NCI-H460 (cell line): ENCODE data around the gene MTHFR. TPM values are rescaled to one million over a fixed set of nuclear protein-coding genes. Genes with fewer than 3 reads are reported as not detected.
A peak's percentile ranks its signal among the peaks of the same experiment; 100 is the strongest.

ENCODE experiments used
- DNase-seq: peaks from one replicate; pipeline ENCODE4 v3.0.0-alpha.2; 2016; ENCODE audit warnings: low read depth; ENCODE audit errors: extremely low read depth
- total RNA-seq: library from RNA; depleted of rRNA; stranded (reverse); fragments of >200 nt; shearing (Covaris generic); gene quantifications from 2 replicates; pipeline ENCODE4 v1.2.3, GENCODE V29; 2014

MTHFR gene
- total RNA-seq, 1 experiment from 2014 or later, result 5.2 TPM

- no peak for DNase-seq
Measured at GRCh38 chr1:11783556-11783955, 22.2 kb downstream of the MTHFR start.

DNA sequence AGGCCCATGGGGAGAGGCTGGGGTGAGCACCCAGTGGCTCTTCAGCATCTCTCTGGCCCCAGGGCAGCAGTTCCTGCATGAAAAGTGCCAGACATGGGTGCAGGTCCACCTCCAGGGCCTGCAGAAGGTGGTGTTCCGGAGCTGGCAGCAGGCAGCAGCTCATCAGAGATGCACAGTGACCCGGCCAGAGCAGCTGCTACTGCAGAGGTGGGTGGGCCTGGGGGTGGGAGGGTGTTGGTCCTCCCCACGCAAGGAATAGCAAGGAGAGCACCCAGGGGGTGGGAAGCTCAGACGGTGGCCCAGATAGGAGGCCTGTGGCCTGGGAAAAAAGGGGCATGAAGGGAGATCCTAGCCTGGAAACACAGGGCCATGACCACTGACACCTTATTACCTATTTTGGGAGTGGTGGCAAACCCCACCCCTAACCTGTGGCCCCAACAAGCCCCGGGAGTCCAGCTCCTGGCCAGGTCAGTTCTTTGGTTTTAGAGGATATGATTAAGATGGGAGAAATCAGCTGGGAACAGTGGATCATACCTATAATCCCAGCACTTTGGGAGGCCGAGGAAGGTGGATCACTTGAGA lies 23.5 kb downstream of the MTHFR start:
- no peak for DNase-seq

GRCh38 chr1:11781297-11781696 lies 24.5 kb downstream of the MTHFR start:
- no peak for DNase-seq

DNA sequence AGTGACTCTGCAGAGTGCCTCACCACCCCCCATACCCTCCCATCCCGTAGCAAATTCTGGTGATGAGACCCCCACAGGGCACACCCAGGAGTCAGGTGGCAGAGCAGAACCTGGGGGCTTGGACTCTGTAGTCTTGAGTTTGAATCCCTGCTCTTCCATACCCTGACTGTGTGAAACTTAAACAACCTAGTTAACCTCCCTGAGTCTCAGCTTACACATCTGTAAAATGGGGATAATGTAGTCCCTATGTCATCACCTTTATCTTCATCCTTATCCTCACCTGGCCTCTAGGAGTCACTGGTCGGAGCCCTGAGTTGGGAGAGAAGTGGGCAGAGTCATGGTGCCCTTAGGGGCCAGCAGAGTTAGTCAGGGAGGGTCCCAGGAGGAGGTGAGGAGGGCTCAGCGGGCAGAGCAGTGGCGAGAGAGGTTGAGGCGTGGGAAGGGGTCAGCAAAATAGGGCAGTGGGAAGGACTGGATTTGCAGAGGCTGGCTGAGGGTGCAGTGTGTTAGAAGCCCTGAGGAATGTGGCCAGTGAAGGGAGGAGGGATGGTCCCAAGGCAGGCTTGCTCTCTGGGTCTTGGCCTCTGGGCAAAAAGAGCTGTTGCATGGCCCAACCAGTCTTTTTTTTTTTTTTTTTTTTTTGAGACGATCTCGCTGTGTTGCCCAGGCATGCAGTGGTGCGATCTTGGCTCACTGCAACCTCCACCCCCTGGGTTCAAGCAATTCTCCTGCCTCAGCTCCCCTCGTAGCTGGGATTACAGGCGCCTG lies 25.2 kb downstream of the MTHFR start:
- DNase-seq, result no peak

DNA sequence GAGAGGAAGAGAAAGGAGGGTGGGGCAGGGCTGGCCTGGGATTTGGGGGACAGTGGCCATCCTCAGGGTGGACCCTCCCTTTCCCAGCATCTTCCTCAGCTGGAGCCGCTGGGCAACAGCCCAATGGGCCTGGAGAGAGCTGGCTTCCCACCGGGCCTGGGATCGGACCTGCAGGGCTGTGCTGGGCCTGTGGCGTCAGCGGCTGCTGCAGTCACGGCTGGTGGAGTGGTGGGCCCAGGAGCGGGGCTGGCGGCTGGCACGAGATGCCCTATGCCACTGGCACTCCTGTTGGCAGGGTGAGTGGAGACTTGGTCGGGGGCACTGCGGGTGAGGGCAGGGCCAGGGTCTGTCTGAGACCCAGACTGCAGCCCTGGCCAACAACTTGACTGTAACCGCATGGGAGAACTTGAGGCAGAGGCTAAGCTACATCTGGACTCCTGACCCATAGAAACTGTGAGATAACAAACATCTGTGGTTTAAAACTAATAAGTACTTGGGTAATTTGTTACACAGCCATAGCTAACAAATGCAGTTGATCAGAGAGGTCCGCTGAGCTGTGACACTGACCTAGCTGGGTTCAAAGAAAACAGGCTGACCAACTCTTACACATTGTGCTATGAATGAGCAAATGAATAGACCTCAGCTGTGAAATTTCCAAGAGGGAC lies 25.9 kb downstream of the MTHFR start:
- no peak for DNase-seq

DNA sequence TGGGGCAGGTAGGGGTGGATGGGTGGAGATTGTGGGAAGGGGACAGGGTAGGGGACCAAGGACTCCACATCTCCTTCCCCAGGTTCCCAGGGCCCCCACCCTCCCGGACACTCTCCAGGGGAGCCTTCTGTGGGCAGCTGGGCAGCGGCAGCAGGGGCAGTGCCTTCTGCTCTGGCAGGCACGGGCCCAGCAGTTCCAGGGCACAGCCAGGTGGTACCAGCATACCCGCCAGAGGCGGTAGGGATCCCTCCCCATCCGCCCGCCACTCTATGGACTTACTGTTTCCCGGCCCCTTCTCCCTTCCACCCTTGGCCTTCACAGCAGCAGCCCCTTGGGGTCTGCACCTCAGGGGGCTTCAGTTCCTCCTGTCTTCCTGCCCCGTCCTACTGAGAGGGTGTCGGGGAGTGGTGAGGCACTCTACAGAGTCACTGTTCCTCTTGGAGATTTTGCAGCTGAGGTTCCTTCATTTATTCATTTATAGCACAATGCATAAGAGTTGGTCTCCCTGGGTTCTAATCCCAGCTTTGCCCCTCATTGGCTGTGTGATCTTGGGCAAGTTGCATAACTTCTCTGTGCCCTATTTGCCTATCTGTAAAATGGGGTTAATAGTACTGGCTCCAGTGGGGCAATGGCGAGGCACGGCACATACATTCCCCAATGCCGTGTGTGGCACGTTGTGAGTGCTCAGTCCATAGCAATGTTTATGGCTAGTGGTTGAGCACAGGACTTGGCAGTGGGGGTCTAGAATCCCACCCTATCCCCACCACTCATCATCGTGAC lies 26.7 kb downstream of the MTHFR start:
- no peak for DNase-seq

- DNase-seq, result no peak
Measured at GRCh38 chr1:11778336-11778735, 27.4 kb downstream of the MTHFR start.

GRCh38 chr1:11777658-11778322 lies 28.0 kb downstream of the MTHFR start:
- no peak for DNase-seq

GRCh38 chr1:11774753-11775152 lies 31.0 kb downstream of the MTHFR start:
- no peak for DNase-seq

DNA sequence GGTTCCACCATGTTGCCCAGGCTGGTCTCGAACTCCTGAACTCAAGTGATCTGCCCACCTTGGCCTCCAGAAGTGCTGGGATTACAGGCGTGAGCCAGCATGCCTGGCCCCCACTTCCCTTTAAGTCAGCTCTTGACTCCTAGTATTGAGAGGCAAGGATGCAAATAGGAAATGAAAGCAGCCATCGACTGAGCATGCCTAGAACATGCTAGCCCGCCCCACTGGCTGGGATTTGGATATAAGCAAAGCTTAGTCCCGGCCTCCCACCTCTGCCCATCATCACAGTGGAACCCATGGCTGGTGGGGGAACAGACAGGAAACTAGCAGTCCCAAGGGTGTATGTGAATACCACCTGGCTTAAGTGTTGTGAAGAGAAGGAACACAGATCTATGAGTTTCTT lies 33.3 kb downstream of the MTHFR start:
- DNase-seq, result no peak

DNA sequence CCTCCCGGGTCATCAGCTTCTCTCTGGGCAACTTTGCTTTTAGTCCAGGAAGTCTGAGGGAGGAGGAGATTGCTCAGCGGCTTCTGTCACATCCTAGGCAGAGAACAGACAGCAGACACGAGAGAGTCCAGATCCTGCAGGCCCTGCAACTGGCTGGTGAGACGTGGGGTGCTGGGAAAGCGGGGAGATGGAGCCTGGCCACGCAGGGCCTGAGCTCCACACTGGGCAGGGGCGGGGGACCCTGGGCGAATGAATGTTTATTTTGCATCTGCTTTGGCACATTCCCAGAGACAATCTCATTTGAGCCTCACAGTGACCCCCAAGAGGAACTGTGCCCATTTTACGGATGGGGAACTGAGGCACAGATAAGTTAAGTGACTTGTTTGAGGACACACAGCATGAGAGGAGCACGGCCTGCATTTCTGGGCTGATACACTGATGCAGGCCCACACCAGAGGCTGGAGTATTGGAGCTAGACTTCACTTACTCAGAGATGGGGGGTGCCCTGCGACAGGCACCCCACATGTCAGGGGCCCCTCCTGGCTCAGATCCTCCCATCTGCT lies 34.2 kb downstream of the MTHFR start:
- DNase-seq, result no peak

DNA sequence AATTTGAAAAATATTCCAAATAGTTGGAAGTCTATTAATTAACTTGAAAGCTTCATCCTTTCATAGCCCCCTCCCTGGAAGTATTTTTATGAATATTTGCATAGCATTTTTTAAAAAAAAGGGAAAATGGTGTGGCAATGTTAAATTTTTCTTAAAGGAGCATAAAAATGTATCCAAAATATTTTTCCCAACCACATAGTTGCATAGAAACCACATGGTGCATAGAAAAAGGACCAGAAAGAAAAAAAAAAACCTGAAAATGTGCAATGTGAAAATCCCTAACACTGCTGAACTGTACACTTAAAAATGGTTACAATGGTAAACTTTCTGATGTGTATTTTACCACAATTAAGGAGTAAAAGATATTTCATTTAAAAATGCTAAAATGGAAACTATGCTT lies 35.8 kb downstream of the MTHFR start:
- DNase-seq, result no peak

GRCh38 chr1:11769274-11769673 lies 36.5 kb downstream of the MTHFR start:
- DNase-seq, result no peak

GRCh38 chr1:11768821-11769220 lies 36.9 kb downstream of the MTHFR start:
- DNase-seq, result peak; percentile 57

DNA sequence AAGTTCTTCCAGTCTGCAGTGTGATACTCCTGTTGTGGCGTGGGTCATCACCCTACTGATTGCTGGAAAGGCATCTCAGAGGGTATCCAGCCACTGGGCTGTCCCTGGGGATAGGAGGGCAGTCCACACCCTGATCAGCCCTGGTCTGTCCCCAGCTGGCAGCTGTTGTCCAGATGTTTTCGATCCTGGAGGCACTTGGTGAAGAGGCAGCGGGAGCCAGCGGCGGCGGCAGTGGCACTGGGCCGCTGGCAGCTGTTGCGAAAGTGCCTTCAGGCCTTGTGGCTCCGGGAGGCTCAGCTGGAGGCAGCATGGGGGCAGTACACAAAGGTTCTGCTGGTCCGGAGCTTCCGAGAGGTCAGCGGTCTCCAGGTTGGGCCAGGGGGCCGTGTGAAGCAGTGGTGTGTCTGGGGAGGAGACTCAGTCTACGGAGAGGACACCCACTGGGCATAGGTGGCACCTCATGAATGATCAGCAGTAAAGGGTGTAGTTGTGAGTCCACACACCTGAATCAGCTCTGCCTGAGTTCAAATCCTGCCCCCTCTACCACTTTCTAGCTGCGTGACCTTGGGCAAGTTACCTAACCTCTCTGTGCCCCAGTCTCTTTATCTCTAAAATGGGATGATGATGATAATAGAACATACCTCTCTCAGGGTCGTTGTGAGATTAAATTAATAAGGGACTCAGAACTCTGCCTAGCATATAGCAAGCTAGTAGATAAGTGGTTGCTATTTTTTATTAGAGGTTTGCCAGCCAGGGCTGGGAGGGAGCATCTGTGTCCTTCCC lies 37.7 kb downstream of the MTHFR start:
- DNase-seq, result no peak

- DNase-seq, result no peak
Measured at GRCh38 chr1:11766429-11766776, 39.4 kb downstream of the MTHFR start.

GRCh38 chr1:11765661-11766428 lies 39.9 kb downstream of the MTHFR start:
- DNase-seq, result no peak

DNA sequence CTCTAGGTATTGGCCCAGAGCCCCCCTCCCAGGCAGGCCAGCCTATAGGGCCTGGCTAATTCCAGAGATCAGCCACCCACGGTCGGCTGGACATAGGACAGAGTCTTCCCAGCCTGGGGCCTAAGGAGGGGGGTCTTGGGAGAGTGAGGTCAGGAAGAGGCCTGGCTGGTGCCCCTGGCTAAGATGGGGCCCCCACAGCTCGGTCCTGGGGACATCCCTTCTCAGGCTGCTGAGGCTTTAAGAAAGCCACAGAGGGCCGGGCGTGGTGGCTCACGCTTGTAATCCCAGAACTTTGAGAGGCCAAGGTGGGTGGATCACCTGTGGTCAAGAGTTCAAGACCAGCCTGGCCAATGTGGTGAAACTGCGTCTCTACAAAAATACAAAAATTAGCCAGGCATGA lies 41.2 kb downstream of the MTHFR start:
- no peak for DNase-seq

DNA sequence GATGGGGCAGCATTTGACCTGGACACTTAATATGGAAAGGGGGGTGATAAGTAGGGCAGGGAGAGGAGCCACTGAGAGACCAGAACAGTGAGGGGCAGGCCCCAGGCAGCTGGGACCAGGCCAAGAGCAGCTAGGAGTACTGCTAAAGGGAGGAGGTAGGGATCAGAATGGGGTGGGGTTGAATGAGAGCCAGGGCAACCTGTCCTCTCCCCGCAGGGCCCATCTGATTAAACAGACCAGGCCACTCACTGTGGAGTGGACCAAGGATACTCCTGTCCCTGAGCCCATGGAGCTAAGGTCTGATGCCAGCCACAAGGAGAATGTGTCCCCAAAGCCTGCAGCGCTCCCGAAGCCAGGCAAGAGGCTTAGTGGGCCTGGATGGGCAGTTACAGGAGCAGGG lies 41.6 kb downstream of the MTHFR start:
- DNase-seq, result no peak
